Measurements from ENCODE around the gene RELL2. TPM values are rescaled to one million over a fixed set of nuclear protein-coding genes. Genes with fewer than 3 reads are reported as not detected.

The RELL2 gene
- polyA plus RNA-seq, 1 of the 3 experiments (the other 2 are of a cell fraction) = 15.6 TPM

DNA sequence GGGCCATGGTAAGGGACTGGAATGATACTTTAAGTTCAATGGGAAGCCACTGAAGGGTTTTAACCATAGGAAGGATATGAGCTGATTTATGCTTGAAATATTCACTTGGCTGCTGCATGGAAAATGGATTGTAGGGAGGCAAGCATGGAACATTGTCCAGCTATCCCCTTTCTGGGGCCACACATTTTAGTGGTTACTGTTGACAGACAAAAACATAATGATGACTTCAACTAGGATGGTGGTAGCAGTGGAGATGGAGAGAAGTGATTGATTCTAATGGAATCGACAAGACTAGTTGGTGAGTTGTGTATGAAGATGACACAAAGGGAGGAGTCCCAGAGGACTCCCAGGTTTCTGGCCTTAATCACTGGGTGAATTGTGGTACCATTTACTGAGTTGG is 20.6 kb downstream of the RELL2 start:
- no peak overlapping the region for H3K4me2 ChIP-seq
- H2AFZ ChIP-seq (ENCODE audit: low read depth) = no peak overlapping the region
- peak overlapping the region in 1 of 2 experiments; percentile 48; a peak in 2 of 4 replicates for H3K27ac ChIP-seq (ENCODE audit: low read depth in 2 of 2, low read length in 1 of 2)
- POLR2A ChIA-PET = no interaction called here
- no peaks in the 10 kb centered on the region for H3K79me2 ChIP-seq (ENCODE audit: insufficient read depth)
- peaks cover 18 to 53% of the 10 kb centered on the region in 2 experiments for H3K36me3 ChIP-seq (replicated peaks in 1 of 2; ENCODE audit: control insufficient read depth in 1 of 2, insufficient read depth in 2 of 2, low read length in 1 of 2)
- no peak overlapping the region for H3K4me3 ChIP-seq (ENCODE audit: low read depth in 2 of 2, low read length in 1 of 2)
- no peaks in the 10 kb centered on the region for H3K27me3 ChIP-seq (ENCODE audit: insufficient read depth)
- H4K20me1 ChIP-seq (ENCODE audit: insufficient read depth) = no peaks in the 10 kb centered on the region
- TF ChIP-seq MEF2A (IDR thresholded peaks at IDR 0.05; ENCODE audit: borderline replicate concordance, low read depth) (no peak), YY1 (IDR thresholded peaks at IDR 0.05; ENCODE audit: low read depth) (no peak), CHD2 (IDR thresholded peaks at IDR 0.05; ENCODE audit: low read length, partially characterized antibody) (no peak), TCF12 (IDR thresholded peaks at IDR 0.05) (no peak), NRF1 (IDR thresholded peaks at IDR 0.05; ENCODE audit: low read depth, low read length) (no peak), EP300 (IDR thresholded peaks at IDR 0.05; ENCODE audit: borderline replicate concordance in 1 of 2, low read depth in 1 of 2, low read length in 1 of 2) (no peak), RAD21 (IDR thresholded peaks at IDR 0.05; ENCODE audit: low read length) (no peak), GABPA (IDR thresholded peaks at IDR 0.05; ENCODE audit: low read depth) (no peak), FOSL2 (IDR thresholded peaks at IDR 0.05; ENCODE audit: borderline replicate concordance, low read depth) (no peak), FOXM1 (IDR thresholded peaks at IDR 0.05; ENCODE audit: low read depth) (no peak), EZH2phosphoT487 (IDR thresholded peaks at IDR 0.05; ENCODE audit: borderline replicate concordance, low read depth) (no peak), RXRA (IDR thresholded peaks at IDR 0.05; ENCODE audit: borderline replicate concordance, low read depth) (no peak), RCOR1 (IDR thresholded peaks at IDR 0.05; ENCODE audit: low read length) (no peak)
- no peak overlapping the region for H3K9ac ChIP-seq
- H3K4me1 ChIP-seq (ENCODE audit: control insufficient read depth in 1 of 2, insufficient read depth in 2 of 2, low read depth in 1 of 2, low read length in 1 of 2) = peaks cover 0 to 8% of the 10 kb centered on the region in 2 experiments; a peak in 2 of 4 replicates
- H3K9me3 ChIP-seq = no peaks in the 10 kb centered on the region
- DNase-seq = no peak
- peaks cover under 1% of the 10 kb centered on the region for H3F3A ChIP-seq (replicated peaks; ENCODE audit: insufficient read depth)
- 100% methylated on average over 1 of the region's 1 CpG for WGBS (ENCODE audit: low lambda C conversion rate)
- H3K9me2 ChIP-seq = no peaks in the 10 kb centered on the region
- CTCF ChIA-PET = interaction anchor here (1.2 to 2.7 kb wide), 5 partner anchors 7 to 303 kb away, joined by 3 to 17 read pairs (median 8); partner anchors contain the start of gene DIAPH1

GRCh38 chr5:141657937-141658545 is 21.2 kb downstream of the RELL2 start:
- no peaks in the 10 kb centered on the region for H4K20me1 ChIP-seq (ENCODE audit: insufficient read depth)
- POLR2A ChIA-PET = interaction anchor here (1.7 to 2.5 kb wide), 2 partner anchors 18 to 22 kb away, joined by 3 to 9 read pairs; partner anchors contain the start of genes HDAC3 and RELL2

More at GRCh38 chr5:141657937-141658545, 21.2 kb downstream of the RELL2 start:
- Histone ChIP-seq H3K27me3 (ENCODE audit: insufficient read depth) (no peaks in the 10 kb centered on the region), H3K36me3 (replicated peaks in 1 of 2; ENCODE audit: control insufficient read depth in 1 of 2, insufficient read depth in 2 of 2, low read length in 1 of 2) (peaks cover 20 to 59% of the 10 kb centered on the region in 2 experiments), H3K4me2 (no peak overlapping the region), H3K9me3 (no peaks in the 10 kb centered on the region), H3K4me1 (ENCODE audit: control insufficient read depth in 1 of 2, insufficient read depth in 2 of 2, low read depth in 1 of 2, low read length in 1 of 2) (peaks cover 0 to 8% of the 10 kb centered on the region in 2 experiments; a peak in 2 of 4 replicates), H3K4me3 (ENCODE audit: low read depth in 2 of 2, low read length in 1 of 2) (no peak overlapping the region), H3K27ac (ENCODE audit: low read depth in 2 of 2, low read length in 1 of 2) (peak overlapping the region in 1 of 2 experiments; percentile 48; a peak in 2 of 4 replicates), H3F3A (replicated peaks; ENCODE audit: insufficient read depth) (no peaks in the 10 kb centered on the region), H3K79me2 (ENCODE audit: insufficient read depth) (no peaks in the 10 kb centered on the region), H3K9me2 (no peaks in the 10 kb centered on the region), H3K9ac (no peak overlapping the region), H2AFZ (ENCODE audit: low read depth) (no peak overlapping the region)
- CTCF ChIA-PET = interaction anchor here (1.1 to 2.7 kb wide), 5 partner anchors 9 to 311 kb away, joined by 3 to 17 read pairs (median 8); partner anchors contain the start of gene DIAPH1
- DNase-seq = no peak
- 71% methylated on average over 8 of the region's 8 CpGs for WGBS (ENCODE audit: low lambda C conversion rate)
- no peak for TF ChIP-seq USF2 (IDR thresholded peaks at IDR 0.05; ENCODE audit: borderline replicate concordance, low read depth, low read length)
- TF ChIP-seq, protein P1, sequence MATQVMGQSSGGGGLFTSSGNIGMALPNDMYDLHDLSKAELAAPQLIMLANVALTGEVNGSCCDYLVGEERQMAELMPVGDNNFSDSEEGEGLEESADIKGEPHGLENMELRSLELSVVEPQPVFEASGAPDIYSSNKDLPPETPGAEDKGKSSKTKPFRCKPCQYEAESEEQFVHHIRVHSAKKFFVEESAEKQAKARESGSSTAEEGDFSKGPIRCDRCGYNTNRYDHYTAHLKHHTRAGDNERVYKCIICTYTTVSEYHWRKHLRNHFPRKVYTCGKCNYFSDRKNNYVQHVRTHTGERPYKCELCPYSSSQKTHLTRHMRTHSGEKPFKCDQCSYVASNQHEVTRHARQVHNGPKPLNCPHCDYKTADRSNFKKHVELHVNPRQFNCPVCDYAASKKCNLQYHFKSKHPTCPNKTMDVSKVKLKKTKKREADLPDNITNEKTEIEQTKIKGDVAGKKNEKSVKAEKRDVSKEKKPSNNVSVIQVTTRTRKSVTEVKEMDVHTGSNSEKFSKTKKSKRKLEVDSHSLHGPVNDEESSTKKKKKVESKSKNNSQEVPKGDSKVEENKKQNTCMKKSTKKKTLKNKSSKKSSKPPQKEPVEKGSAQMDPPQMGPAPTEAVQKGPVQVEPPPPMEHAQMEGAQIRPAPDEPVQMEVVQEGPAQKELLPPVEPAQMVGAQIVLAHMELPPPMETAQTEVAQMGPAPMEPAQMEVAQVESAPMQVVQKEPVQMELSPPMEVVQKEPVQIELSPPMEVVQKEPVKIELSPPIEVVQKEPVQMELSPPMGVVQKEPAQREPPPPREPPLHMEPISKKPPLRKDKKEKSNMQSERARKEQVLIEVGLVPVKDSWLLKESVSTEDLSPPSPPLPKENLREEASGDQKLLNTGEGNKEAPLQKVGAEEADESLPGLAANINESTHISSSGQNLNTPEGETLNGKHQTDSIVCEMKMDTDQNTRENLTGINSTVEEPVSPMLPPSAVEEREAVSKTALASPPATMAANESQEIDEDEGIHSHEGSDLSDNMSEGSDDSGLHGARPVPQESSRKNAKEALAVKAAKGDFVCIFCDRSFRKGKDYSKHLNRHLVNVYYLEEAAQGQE (IDR thresholded peaks at IDR 0.05; ENCODE audit: low read depth, low read length) = no peak
- TF ChIP-seq JUND (IDR thresholded peaks at IDR 0.05) = peak; percentile 62; the same call in 1 of the 2 replicates
- peak; percentile 75; the same call in 1 of the 2 replicates for TF ChIP-seq FOSL2 (IDR thresholded peaks at IDR 0.05; ENCODE audit: borderline replicate concordance, low read depth)

Data from SK-N-SH (cell line).